PC-9 (cell line): ENCODE measurements around the gene AHCYL2. TPM values are rescaled to one million over a fixed set of nuclear protein-coding genes. Genes with fewer than 3 reads are reported as not detected.

Source experiments
- BruUV-seq: library from RNA; stranded (reverse); fragments of 400-500 nt; replicated peaks from 2 replicates; lab custom pipeline; 2021; lab: Mats Ljungman, UMichigan
- CTCF ChIA-PET: fragments of 300-600 bp; sonication (Branson Sonifier 250); formaldehyde crosslinking; loops from one replicate; lab custom pipeline; 2022; ENCODE audit warnings: antibody characterized with exemption; lab: Charles Lee
- POLR2A ChIA-PET: fragments of 300-600 bp; sonication (Branson Sonifier 250); formaldehyde crosslinking; loops from one replicate; lab custom pipeline; 2022; ENCODE audit warnings: antibody characterized with exemption; ENCODE audit not compliant: unreplicated experiment; lab: Charles Lee
- DNase-seq, 2 experiments: peaks; one replicate each; pipeline versions ENCODE4 v3.0.0 to v3.0.0-alpha.2; 2015 to 2022; ENCODE audit warnings: mixed read lengths in 1 of 2
- H2AFZ ChIP-seq: fragments of 200-600 bp; sonication (generic); 2 replicates; pipeline ENCODE4 v1.8.1; 2017; ENCODE audit warnings: antibody characterized with exemption
- H3F3A ChIP-seq: fragments of 200-600 bp; sonication (generic); 2 replicates; pipeline ENCODE4 v1.8.1; 2017; ENCODE audit warnings: antibody characterized with exemption, mild to moderate bottlenecking, low read depth; ENCODE audit not compliant: insufficient read depth
- H3K27ac ChIP-seq: fragments of 200-600 bp; sonication (generic); 2 replicates; pipeline ENCODE4 v1.6.1; 2016; ENCODE audit warnings: mixed run types
- H3K27me3 ChIP-seq: fragments of 200-600 bp; sonication (generic); 2 replicates; pipeline ENCODE4 v1.6.1; 2016; ENCODE audit warnings: low read depth, mixed run types; ENCODE audit not compliant: insufficient read depth
- H3K36me3 ChIP-seq: fragments of 200-600 bp; sonication (generic); 2 replicates; pipeline ENCODE4 v1.6.1; 2016; ENCODE audit warnings: low read depth, mixed run types
- H3K4me1 ChIP-seq: fragments of 200-600 bp; sonication (generic); replicated peaks from 2 replicates; pipeline ENCODE4 v1.6.1; 2016; ENCODE audit warnings: mixed run types; ENCODE audit not compliant: insufficient read depth
- H3K4me2 ChIP-seq: fragments of 200-600 bp; sonication (generic); 2 replicates; pipeline ENCODE4 v1.6.1; 2017; ENCODE audit warnings: mixed run types
- H3K4me3 ChIP-seq: fragments of 200-600 bp; sonication (generic); 2 replicates; pipeline ENCODE4 v1.6.1; 2016; ENCODE audit warnings: mixed run types
- H3K79me2 ChIP-seq: fragments of 200-600 bp; sonication (generic); 2 replicates; pipeline ENCODE4 v1.6.1; 2017; ENCODE audit warnings: low read depth, mixed run types
- H3K9me2 ChIP-seq: fragments of 200-600 bp; sonication (generic); 2 replicates; pipeline ENCODE4 v1.8.1; 2017; ENCODE audit warnings: mild to moderate bottlenecking; ENCODE audit not compliant: insufficient read depth
- H3K9me3 ChIP-seq: fragments of 200-600 bp; sonication (generic); 2 replicates; pipeline ENCODE4 v1.8.1; 2016; ENCODE audit warnings: low read depth; ENCODE audit not compliant: insufficient read depth
- H4K20me1 ChIP-seq: fragments of 200-600 bp; sonication (generic); 2 replicates; pipeline ENCODE4 v1.8.1; 2017; ENCODE audit not compliant: insufficient read depth
- EZH2 ChIP-seq: fragments of 200-600 bp; sonication (generic); IDR thresholded peaks from 2 replicates; pipeline ENCODE4 v1.8.0; 2017; ENCODE audit warnings: antibody characterized with exemption, low read depth
- intact Hi-C: fragments of 100-400 bp; cut with micrococcal nuclease; formaldehyde crosslinking; loops from one replicate; pipeline ENCODE4 v1.10.0; 2022; ENCODE audit not compliant: unreplicated experiment
- total RNA-seq: library from RNA; stranded (reverse); gene quantifications from 2 replicates; pipeline ENCODE4 v1.2.3, GENCODE V29; 2021
- TF ChIP-seq, protein P1 (sequence below): fragments of 200-600 bp; sonication (generic); conservative IDR thresholded peaks from 2 replicates; pipeline ENCODE4 v1.6.1; 2017; ENCODE audit warnings: mixed run types, antibody characterized with exemption, mild to moderate bottlenecking, moderate library complexity

Gene AHCYL2
- total RNA-seq, 1 experiment from 2014 or later, result 15.7 TPM

DNA sequence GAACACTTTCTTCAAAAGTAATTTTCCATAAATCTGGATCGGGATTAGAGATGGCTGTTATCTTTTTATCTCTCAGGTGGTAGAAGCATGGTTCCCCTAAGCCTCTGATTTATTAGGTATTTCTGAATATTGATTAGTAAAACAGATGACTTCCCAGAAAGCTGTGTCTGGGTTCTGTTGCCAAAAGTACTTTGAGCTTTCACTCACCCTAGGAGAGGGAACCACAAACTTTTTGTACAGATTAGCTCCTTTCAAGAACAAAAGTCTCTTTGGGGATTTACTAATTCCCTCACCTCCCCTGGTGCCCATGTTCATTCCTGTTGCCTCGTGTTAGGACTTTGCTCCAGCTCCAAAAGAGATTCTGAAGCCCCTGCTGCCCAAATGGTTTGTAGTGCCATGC lies 162.7 kb downstream of the AHCYL2 start:
- Histone ChIP-seq H3K4me3 (no peak overlapping the region), H3K9me2 (no peaks in the 10 kb centered on the region), H4K20me1 (no peaks in the 10 kb centered on the region), H3K9me3 (no peaks in the 10 kb centered on the region), H3F3A (peaks cover 9% of the 10 kb centered on the region; the same call in 1 of the 2 replicates), H3K79me2 (no peaks in the 10 kb centered on the region), H2AFZ (no peak overlapping the region), H3K4me2 (no peak overlapping the region), H3K27me3 (no peaks in the 10 kb centered on the region), H3K27ac (no peak overlapping the region), H3K4me1 (no peaks in the 10 kb centered on the region), H3K36me3 (0 out of 2 replicates have a peak, but pooled peaks cover 11% of the 10 kb centered on the region)
- no TSS peak for BruUV-seq
- TF ChIP-seq, protein P1, sequence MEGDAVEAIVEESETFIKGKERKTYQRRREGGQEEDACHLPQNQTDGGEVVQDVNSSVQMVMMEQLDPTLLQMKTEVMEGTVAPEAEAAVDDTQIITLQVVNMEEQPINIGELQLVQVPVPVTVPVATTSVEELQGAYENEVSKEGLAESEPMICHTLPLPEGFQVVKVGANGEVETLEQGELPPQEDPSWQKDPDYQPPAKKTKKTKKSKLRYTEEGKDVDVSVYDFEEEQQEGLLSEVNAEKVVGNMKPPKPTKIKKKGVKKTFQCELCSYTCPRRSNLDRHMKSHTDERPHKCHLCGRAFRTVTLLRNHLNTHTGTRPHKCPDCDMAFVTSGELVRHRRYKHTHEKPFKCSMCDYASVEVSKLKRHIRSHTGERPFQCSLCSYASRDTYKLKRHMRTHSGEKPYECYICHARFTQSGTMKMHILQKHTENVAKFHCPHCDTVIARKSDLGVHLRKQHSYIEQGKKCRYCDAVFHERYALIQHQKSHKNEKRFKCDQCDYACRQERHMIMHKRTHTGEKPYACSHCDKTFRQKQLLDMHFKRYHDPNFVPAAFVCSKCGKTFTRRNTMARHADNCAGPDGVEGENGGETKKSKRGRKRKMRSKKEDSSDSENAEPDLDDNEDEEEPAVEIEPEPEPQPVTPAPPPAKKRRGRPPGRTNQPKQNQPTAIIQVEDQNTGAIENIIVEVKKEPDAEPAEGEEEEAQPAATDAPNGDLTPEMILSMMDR, result no peak
- TF ChIP-seq EZH2, result no peak
- POLR2A ChIA-PET, result interaction anchor here (0.5 kb wide), 1 partner anchor 13 kb away, joined by 28 read pairs; no protein-coding TSS in a partner anchor
- CTCF ChIA-PET, result interaction anchor here (0.6 to 1.3 kb wide), 2 partner anchors 11 to 441 kb away, joined by 4 to 6 read pairs; no protein-coding TSS in a partner anchor
- DNase-seq, result no peak
- intact Hi-C loops, result no loop called here

DNA sequence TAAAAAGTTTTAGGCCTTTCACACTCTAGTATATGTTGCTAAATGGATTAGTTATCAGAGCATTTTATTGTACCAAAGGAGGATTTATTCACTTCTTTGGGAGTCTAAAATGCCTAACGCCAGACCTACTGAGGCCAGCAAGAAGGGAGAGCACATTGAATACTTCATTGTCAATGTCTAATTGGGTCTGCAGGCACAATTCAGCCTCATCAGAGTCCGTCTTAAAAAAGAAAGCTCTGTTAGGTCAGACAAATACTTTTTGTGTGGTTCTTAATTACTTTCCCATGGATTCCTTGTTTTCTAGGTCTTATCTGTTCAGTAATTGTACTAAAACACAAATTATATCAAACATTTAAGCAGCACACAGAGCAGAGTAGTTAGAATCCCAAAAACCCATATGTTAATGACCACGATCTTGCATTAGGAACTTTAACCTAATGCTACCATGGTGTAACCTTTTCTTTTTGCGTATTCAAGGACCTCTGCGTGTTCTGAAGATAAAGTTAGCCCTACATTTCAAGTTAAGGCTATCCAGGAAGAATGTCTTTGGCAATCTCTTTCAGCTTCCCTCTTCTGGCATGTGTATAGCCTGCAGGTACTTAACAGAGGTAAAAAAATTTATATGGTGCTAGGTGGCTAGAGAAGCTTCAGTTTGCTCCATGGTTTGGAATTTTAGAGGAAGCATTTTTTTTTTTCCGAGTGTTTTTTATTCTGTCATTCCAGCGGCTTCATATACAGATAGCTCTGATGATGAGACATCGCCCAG lies 163.7 kb downstream of the AHCYL2 start:
- H3K36me3 ChIP-seq, result 0 out of 2 replicates have a peak, but pooled peaks cover 11% of the 10 kb centered on the region
- H3K27me3 ChIP-seq, result no peaks in the 10 kb centered on the region
- H3K4me3 ChIP-seq, result no peak overlapping the region
- no peaks in the 10 kb centered on the region for H3K79me2 ChIP-seq
- no peaks in the 10 kb centered on the region for H3K9me2 ChIP-seq
- TF ChIP-seq, protein P1, result no peak
- TF ChIP-seq EZH2, result no peak
- BruUV-seq, result no TSS peak
- H3F3A ChIP-seq, result peaks cover 8% of the 10 kb centered on the region; the same call in 1 of the 2 replicates
- CTCF ChIA-PET, result interaction anchor here (0.7 to 1.3 kb wide), 2 partner anchors 12 to 1025 kb away, joined by 3 to 6 read pairs; no protein-coding TSS in a partner anchor
- no peaks in the 10 kb centered on the region for H3K4me1 ChIP-seq
- intact Hi-C loops, result no loop called here
- no peak overlapping the region for H2AFZ ChIP-seq
- POLR2A ChIA-PET, result interaction anchor here (0.5 kb wide), 1 partner anchor 14 kb away, joined by 28 read pairs; no protein-coding TSS in a partner anchor
- H3K27ac ChIP-seq, result no peak overlapping the region
- H3K4me2 ChIP-seq, result no peak overlapping the region
- no peaks in the 10 kb centered on the region for H4K20me1 ChIP-seq
- no peak for DNase-seq
- no peaks in the 10 kb centered on the region for H3K9me3 ChIP-seq

DNA sequence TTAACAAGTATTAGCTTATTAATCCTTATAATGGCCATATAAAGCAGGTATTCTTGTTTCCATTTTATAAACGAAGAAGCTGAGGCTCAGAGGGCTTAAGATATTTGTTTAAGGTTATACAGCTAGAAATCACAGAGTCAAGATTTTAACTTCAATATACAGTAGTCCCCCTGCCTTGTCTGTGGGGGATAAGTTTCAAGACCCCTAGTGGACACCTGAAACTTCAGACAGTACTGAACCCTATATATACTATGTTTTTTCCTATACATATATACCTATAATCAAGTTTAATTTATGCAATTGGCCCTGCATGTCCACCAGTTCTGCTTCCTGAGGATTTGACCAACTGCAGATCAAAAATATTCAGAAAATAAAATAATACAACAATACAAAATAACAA lies 165.0 kb downstream of the AHCYL2 start:
- ChIA-PET CTCF (interaction anchor here (0.7 to 1.0 kb wide), 2 partner anchors 9 to 14 kb away, joined by 5 read pairs; no protein-coding TSS in a partner anchor), POLR2A (no interaction called here)
- DNase-seq, result no peak
- Histone ChIP-seq H3F3A (0 out of 2 replicates have a peak, but pooled peaks cover under 1% of the 10 kb centered on the region), H3K4me3 (no peak overlapping the region), H3K4me2 (no peak overlapping the region), H3K36me3 (0 out of 2 replicates have a peak, but pooled peaks cover 7% of the 10 kb centered on the region), H2AFZ (no peak overlapping the region), H3K27me3 (no peaks in the 10 kb centered on the region), H3K79me2 (no peaks in the 10 kb centered on the region), H3K9me3 (no peaks in the 10 kb centered on the region), H3K9me2 (no peaks in the 10 kb centered on the region), H3K4me1 (no peaks in the 10 kb centered on the region), H3K27ac (no peak overlapping the region), H4K20me1 (no peaks in the 10 kb centered on the region)
- TF ChIP-seq, protein P1, result no peak
- TF ChIP-seq EZH2, result no peak
- BruUV-seq, result no TSS peak
- intact Hi-C loops, result no loop called here
